Measurements from ENCODE around the gene NPTX1.

Gene NPTX1

DNA sequence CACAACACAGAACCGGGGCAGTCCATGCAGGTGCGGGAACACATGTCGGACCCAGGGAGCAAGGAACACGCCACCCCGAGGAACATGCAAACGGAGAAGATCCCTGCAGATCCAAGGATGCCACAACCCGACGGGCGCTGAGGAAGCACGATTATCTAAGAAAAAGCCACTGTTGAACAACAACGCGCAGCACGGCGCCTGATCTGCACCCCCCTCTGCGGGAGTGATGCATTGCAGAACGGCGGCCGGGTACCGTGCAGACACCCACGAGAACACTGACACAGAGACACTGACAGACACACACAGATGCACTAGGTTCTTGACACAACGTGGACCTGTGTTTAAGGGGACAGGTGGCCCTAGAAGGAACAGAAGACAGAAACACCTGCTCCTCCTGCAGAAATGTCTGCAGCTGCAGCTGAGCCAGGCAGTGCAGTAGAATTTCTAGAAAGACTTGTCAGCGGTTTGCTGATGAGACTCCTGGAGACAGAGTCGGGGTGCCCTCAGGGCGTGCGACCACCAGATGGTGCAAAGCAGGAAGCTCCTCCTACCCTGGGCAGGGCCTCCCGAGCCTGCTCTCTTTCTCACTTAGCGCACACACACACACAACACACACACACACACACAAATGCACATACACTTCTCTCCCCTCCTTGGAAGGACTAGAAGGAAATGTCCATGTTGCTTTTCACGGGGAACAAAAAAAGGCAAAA lies 7.5 kb downstream of the NPTX1 start:
- no peak for TF ChIP-seq MYC (IDR thresholded peaks at IDR 0.05; ENCODE audit: low read depth, low read length)
- TF ChIP-seq, protein P1, sequence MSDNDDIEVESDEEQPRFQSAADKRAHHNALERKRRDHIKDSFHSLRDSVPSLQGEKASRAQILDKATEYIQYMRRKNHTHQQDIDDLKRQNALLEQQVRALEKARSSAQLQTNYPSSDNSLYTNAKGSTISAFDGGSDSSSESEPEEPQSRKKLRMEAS (IDR thresholded peaks at IDR 0.05; ENCODE audit: low read depth, low read length), result no peak
- TF ChIP-seq, protein P2, sequence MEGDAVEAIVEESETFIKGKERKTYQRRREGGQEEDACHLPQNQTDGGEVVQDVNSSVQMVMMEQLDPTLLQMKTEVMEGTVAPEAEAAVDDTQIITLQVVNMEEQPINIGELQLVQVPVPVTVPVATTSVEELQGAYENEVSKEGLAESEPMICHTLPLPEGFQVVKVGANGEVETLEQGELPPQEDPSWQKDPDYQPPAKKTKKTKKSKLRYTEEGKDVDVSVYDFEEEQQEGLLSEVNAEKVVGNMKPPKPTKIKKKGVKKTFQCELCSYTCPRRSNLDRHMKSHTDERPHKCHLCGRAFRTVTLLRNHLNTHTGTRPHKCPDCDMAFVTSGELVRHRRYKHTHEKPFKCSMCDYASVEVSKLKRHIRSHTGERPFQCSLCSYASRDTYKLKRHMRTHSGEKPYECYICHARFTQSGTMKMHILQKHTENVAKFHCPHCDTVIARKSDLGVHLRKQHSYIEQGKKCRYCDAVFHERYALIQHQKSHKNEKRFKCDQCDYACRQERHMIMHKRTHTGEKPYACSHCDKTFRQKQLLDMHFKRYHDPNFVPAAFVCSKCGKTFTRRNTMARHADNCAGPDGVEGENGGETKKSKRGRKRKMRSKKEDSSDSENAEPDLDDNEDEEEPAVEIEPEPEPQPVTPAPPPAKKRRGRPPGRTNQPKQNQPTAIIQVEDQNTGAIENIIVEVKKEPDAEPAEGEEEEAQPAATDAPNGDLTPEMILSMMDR (IDR thresholded peaks at IDR 0.05; ENCODE audit: low read depth, low read length), result no peak
- no peak for TF ChIP-seq POLR2A (IDR thresholded peaks at IDR 0.05; ENCODE audit: extremely low read depth, insufficient read length)
- no peak for DNase-seq (ENCODE audit: low read depth)
- H3K4me3 ChIP-seq (ENCODE audit: low read depth, low read length), result no peak overlapping the region

DNA sequence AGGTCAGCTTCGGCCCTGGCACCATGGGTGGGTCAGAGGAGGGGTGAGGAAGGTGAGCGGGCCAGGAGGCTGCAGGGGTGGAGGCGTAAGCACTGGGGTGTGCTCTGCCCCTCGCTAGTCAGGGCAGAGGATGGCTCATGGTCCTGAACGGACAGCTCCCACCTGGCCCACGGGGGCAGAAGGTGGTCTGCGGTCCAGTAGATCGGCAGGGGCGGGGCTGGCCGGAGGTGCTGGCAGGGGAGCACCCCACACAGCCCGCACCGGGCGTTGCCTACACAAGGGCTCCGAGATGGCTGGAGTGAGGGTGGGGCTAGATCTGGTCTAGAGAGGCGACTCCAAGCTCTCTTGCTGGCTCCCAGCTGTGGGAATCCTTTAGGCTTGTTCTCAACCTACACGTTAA lies 8.2 kb downstream of the NPTX1 start:
- no peak overlapping the region for H3K4me3 ChIP-seq (ENCODE audit: low read depth, low read length)
- TF ChIP-seq, protein P1 (IDR thresholded peaks at IDR 0.05; ENCODE audit: low read depth, low read length), result no peak
- TF ChIP-seq MYC (IDR thresholded peaks at IDR 0.05; ENCODE audit: low read depth, low read length), result no peak
- TF ChIP-seq POLR2A (IDR thresholded peaks at IDR 0.05; ENCODE audit: extremely low read depth, insufficient read length), result no peak
- TF ChIP-seq, protein P2 (IDR thresholded peaks at IDR 0.05; ENCODE audit: low read depth, low read length), result no peak
- no peak for DNase-seq (ENCODE audit: low read depth)

DNA sequence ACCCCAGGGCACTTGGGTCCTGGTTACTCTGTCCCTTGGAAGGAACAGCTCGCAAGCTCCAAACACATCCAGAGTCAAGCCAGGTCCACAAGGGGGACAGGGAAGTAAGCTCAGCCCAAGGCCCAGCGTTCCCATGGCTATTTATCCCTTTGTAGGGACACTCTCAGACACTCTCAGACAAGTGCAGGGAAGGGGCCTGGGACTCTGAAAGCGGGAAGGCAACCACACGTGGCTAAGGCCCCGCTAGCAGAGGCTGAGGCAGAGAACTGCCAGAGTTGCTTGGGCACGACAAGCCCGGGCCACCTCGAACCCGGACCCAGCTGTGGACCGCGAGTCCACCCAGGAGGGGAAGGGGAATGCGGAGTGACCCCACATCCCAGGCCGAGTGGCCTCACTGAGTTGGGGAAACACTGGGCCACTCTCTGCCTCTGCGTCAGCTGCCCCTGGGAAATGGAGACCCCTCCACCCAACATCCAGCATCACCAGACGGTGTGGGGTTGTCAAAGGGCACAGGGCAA lies 10.2 kb downstream of the NPTX1 start:
- no peak overlapping the region for H3K4me3 ChIP-seq (ENCODE audit: low read depth, low read length)
- DNase-seq (ENCODE audit: low read depth), result no peak
- TF ChIP-seq MYC (IDR thresholded peaks at IDR 0.05; ENCODE audit: low read depth, low read length) (no peak), POLR2A (IDR thresholded peaks at IDR 0.05; ENCODE audit: extremely low read depth, insufficient read length) (no peak)
- TF ChIP-seq, protein P2 (IDR thresholded peaks at IDR 0.05; ENCODE audit: low read depth, low read length), result no peak
- TF ChIP-seq, protein P1 (IDR thresholded peaks at IDR 0.05; ENCODE audit: low read depth, low read length), result no peak

DNA sequence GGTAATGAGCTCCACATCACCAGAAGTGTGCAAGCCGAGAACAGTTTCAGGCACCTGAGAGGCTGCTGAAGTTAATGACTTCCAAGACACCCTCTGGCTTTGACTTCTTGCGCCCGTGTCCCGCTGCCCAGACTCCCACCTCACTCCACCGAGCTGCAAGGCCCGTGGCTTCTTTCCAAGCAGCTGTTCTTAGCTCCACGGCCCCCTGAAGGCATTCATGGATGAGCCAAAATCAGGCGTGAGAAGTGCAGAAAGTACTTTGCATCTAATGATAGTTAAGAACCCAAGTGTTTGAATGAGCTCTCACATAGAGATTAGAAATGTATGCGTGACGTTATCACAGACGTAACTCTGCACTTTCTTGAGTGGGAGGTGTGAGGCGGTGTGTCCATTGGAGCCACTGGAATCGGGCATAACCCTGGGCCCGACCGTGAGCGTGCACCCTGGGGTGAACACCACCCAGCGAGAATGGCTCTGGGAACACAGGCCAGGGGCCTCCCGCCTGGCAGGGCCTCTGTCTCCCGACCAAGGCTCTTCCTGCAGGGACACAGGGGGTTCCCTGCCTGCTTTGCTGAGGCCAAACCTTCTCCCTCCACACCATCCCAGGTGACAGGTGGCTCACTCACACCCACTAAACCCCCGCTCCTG lies 11.0 kb downstream of the NPTX1 start:
- no peak overlapping the region for H3K4me3 ChIP-seq (ENCODE audit: low read depth, low read length)
- TF ChIP-seq POLR2A (IDR thresholded peaks at IDR 0.05; ENCODE audit: extremely low read depth, insufficient read length) (no peak), MYC (IDR thresholded peaks at IDR 0.05; ENCODE audit: low read depth, low read length) (no peak)
- TF ChIP-seq, protein P1 (IDR thresholded peaks at IDR 0.05; ENCODE audit: low read depth, low read length), result no peak
- TF ChIP-seq, protein P2 (IDR thresholded peaks at IDR 0.05; ENCODE audit: low read depth, low read length), result no peak
- DNase-seq (ENCODE audit: low read depth), result no peak

DNA sequence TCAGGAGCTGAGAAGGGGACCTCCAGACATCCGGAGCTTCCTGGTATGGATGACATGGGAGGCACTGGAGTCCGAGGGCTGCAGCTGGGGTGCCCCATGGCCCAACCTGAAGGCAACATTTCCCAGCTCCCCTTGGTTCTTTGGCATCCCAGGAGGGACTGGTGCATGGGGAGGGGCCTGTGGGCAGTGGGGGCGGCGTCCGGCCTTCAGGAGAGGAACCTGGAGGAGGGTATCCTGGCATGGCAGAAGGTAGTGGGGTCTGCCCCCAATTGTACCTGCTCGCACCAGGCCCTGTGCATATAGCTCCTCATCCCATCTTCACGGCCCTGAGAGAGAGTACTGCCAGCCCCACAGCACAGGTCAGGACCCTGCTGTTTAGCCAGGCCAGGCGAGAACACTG lies 11.9 kb downstream of the NPTX1 start:
- no peak for DNase-seq (ENCODE audit: low read depth)
- TF ChIP-seq, protein P2 (IDR thresholded peaks at IDR 0.05; ENCODE audit: low read depth, low read length), result no peak
- TF ChIP-seq POLR2A (IDR thresholded peaks at IDR 0.05; ENCODE audit: extremely low read depth, insufficient read length) (no peak), MYC (IDR thresholded peaks at IDR 0.05; ENCODE audit: low read depth, low read length) (no peak)
- TF ChIP-seq, protein P1 (IDR thresholded peaks at IDR 0.05; ENCODE audit: low read depth, low read length), result no peak
- no peak overlapping the region for H3K4me3 ChIP-seq (ENCODE audit: low read depth, low read length)
